UCSD-AML1 (cell line): ENCODE measurements around the gene RPH3AL.

Source experiments
- DNase-seq: peaks from one replicate; lab custom pipeline; 2025; ENCODE audit not compliant: unreplicated experiment; lab: John Stamatoyannopoulos, UW

Gene RPH3AL

DNA sequence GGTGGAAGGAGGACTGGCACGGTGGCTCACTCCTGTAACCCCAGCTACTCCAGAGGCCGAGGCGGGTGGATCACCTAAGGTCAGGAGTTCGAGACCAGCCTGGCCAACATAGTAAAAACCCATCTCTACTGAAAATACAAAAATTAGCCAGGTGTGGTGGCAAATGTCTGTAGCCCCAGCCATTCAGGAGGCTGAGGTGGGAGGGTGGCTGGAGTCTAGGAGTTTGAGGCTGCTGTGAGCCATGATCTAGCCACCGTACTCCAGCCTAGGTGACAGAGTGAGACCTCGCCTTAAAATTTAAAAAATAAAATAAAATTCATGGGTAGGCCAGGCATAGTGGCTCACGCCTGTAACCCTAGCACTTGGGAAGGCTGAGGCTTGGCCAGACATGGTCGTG, 1.2 kb upstream of the RPH3AL start:
- DNase-seq: no peak

DNA sequence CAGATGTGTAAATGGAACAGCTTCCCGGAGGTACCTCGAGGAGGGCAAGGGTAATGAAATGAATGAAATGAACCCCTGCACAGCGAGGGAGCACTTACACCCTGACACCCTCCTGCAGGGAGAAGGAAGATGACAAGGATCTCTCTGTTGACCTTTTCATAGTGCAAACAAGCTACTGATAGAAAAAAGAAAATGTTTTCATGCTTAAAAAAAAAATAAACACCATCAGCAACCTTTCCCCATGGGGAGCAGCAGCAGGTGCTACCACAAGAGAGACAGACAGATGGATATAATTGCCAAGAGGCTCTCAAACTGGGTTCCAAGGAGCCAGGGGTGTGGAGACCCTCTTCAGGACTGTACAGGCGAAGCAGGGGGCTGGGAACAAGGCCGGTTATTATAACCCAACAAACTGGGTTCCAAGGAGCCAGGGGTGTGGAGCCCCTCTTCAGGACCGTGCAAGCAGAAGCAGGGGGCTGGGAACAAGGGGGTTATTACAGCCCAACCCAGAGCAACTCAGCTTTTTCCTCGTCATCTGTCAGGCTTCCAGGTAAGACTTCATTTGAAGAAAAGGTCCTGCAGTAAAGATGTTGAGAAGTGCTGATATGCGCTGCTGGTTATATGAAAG, 718 bp upstream of the RPH3AL start:
- no peak for DNase-seq

DNA sequence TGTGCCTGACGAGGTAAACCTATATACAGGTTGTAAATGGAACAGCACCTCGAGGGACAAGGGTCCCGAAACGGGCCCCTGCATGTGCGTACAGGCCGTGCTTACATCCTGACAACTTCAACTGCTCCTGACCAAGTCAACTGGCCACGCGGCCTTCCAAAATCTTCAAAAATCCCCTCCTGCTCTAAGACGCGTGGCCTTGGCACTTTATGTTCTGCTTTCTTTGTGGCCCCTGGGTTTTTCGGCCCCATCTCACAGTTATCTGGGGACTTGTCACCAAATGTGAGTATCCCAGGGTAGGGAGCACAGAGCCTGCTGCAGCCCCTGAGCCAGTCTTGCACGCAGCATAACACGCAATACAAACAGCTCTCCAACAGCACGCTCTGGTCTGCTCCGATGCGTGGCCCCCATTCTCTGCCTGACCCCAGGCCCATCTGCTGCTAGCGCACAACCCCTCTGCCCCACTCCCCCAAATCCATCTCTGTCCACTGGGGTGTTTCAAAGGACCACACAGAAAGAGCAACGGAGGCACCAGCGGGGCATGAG, 659 bp downstream of the RPH3AL start:
- DNase-seq: no peak

DNA sequence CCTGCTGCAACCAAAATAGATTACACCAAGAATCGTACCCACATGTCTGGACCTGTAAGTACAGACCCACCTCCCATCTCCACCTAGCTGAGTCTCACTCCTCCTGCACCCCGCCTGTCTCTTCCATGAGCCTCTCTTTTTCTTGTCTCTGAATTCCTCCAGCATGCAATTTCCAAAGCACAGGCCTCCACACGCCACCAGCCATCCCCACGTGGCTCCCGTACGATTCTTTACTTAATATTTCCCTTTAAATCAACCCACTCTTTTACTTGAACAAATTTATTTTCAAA, 1.2 kb downstream of the RPH3AL start:
- no peak for DNase-seq

DNA sequence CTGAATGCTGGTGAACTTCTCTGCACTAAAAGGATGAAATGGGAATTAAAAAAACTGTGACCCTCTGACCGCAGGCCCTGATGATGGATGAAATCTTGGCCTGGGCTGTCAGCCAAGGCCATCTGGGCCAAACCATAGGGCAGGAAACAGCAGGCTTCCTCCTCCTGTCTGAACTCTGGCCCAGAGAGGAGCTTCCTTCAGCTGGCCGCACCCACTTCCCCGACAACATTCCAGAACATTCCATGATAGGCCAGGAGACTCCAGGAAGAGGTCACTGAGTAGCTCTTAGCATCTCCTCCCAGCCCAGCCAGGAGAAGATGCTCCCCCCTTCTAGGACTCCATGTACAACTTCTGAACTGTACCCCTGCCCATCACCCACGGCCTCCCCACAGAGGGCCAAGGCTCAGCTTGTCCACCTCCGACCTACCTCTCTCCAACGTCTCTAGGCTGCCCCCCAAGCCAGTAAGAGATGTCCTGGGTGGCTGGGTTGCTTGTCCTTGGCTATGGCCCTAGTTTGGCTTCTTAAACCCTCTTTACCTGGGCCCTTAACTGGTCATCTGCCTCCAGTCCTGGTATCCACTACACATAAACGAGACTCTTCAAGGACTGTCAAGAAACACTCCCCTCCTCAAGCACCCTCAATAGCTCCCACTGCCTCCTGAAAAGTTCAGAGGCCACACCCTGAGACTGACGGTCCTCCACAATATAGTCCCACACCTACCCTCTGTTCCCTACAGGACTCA, 1.7 kb downstream of the RPH3AL start:
- DNase-seq: peak; percentile 88

DNA sequence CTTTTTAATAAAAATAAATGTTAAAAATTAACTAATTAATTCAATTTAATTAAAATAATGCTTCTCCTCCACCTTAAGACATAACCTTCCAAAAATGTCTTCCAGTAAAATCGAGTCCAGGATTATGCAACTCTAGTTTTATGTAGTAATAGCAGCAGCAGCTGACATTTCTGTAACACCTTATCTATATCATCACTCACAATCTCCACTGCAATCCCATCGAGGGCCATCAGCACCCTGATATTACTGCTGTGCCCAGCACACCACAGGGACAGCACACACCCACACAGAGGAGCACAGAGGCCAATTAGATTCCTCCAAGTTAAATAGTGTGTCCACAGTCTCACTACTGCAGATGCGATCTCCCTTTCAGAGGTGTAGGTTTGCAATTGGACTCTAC, 2.9 kb downstream of the RPH3AL start:
- DNase-seq: no peak

DNA sequence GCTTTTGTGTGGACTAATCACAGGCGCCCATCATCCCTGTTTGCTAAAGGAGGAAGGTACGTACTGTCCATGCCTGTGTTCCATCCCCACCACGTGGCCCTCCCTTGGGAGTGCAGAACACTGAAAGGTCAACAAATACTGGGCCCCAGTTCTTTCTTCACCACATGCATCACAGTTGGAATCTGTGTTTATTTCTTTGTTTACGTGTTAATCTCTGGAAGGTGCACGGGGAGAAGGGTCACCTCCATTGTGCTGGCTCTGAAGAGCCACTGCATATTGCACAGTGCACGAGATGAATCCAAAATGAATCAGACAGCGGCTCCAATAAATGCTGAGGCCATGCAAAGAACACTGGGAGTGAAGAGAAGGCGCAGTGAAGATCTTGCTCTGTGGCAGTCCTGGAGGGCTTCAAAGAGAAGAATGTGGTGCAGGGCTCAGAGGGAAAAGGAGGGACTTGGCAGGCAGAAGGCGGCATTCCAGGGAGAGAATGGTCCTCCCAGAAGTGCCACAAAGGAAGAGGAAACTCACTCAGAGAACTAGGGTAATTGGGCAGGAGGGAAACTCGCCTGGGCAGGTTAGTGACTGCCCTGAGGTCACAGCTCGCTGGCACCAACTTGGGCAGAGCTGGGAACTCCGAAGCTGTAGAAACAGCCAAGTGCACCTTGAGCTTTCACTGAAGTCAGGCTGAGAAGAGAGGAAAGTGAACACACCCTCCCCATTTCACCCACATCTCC, 3.7 kb downstream of the RPH3AL start:
- DNase-seq: no peak

DNA sequence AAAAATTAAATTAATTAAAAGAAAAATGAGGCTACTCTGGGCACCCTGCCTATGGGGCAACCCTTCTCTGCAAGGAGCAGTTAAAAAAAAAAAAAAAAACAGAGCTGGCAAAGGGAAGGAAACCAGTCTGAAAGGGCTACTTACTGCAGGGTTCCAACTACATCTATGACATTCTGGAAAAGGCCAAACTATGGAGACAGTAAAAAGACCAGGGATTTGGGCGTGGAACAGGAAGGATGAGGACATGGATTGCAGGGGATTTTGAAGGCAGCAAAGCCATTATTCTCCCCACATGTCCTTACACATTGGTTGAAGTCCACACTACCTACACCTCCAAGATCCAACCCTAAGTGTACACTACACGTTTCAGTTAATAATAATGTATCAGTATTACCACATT, 4.6 kb downstream of the RPH3AL start:
- no peak for DNase-seq

DNA sequence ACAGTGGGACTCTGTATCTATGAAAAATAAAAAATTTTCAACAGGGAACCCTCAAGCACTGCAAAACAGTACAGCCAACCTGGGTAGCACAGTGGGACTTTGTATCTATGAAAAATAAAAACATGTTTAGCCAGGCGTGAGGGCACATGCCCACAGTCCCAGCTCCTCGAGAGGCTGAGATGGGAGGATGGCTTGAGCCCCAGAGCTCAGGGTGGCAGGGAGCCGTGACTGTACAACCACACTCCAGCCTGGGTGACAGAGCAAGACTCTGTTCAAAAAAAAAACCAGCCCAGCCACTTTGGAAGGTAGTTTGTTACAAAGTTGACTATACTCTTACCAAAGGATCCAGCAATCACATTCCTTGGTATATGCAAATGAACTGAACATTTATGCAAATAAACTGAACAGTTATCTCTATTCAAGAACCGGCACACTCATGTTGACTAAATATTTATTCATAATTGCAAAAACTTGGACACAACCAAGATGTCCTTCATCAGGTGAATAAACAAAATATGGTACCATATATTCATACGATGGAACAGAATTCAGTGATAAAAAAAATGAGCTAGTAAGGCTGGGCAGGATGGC, 5.2 kb downstream of the RPH3AL start:
- no peak for DNase-seq

DNA sequence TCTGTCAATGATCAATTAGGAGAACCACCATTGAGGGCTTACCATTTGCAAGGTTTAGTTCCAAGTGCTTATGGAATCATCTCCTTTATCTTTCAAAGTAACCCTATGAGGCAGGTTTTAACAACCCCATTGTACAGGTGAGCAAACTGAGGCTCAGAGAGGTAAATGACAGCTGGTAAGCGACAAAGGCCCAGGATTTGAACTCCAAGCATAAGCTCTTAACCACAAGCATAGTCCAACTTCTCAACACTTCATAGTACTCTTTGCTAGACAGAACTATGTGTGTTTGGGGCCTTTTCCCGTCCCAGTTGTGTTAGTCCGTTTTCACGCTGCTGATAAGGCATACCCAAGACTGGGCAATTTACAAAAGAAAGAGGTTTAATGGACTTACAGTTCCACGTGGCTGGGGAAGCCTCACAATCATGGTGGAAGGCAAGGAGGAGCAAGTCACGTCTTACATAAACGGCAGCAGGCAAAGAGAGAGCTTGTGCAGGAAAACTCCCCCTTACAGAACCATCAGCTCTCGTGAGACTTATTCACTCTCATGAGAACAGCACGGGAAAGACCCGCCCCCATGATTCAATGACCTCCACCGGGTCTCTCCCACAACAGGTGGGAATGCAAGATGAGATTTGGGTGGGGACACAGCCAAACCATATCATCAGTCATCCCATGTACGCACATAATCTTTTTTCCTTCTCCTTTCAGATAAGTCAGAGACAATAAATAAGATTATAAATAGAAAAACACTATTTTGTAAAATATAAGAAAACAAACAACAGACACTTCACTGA, 6.4 kb downstream of the RPH3AL start:
- no peak for DNase-seq

DNA sequence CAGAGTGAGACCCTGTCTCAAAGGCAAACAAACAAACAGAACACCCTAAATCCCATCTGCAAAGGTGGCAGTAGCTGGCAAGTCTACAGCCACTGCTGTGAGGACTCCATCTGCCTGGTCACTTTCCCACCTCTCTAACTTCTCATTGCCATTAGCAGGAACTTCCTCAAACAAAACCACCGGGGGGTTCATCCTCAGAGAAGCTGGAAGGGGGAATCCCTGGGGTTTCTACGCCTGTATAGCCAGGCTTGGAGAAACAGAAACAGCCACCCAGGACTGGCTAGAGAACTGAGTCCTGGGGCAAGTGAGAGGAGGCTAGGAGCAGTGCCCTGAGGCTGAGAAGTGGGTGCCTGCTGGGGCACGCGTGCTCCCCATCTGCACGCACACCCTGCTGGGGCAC, 7.3 kb downstream of the RPH3AL start:
- DNase-seq: no peak

DNA sequence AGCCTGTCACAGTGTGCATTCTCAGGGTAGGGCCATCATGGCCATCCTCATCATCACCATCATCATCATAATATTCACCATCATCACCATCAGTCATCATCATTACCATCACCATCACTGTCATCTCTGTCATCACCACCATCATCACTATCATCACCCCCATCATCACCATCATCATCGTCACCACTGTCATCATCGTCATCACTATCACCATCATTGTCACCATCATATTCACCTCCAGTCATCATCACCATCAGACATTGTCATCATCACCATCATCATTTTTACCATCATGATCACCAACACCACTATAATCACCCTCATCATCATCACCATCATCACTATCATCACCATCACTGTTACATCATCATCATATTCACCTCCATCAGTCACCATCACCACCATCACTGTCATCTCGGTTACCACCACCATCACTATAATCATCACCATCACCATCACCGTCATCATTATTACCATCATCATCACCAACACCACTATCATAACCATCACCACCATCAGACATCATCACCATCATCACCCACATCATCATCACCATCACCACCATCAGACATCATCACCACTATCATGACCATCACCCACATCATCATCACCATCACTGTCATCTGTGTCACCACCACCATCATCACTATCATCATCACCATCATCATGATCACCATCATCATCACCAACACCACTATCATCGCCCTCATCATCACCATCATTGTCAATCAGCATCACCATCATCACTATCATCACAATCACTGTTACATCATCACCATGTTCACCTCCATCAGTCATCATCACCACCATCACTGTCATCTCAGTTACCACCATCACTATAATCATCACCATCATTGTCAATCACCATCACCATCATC, 8.5 kb downstream of the RPH3AL start:
- no peak for DNase-seq

DNA sequence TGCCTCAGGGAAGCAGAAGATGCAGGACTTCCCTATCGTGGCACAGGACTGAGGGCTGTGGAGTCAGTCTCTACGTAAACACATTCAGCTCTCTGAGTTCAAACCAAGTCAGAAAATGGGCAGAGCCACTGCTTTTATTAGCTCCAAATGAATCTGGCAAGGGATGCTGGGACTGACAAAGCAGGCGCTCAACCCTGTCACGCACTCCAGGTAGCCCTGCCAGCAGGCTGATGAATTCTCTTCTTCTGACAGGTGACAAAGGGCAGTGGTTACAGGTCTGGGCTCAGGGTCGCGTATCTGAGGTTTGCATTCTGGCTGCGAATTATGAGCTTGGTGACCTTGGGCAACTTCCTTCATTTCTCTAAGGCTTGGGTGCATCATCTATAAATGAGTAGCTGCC, 9.4 kb downstream of the RPH3AL start:
- DNase-seq: no peak

DNA sequence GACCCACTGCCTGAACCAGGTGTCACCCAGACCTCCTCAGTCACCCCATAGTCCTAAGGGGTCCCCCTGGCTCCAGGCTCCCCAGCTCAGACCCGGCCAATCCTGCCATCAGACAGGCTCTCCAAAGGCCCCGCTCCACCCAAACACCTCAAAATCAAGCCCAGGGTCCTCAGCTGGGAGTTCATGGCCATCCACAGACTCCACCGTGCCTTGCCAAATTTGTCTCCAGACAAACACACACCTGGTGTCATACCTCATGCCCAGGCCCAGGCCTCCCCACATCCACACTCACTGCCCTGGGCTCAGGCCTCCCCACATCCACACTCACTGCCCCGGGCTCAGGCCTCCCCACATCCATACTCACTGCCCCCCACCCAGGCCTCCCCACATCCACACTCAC, 12.5 kb downstream of the RPH3AL start:
- DNase-seq: no peak

DNA sequence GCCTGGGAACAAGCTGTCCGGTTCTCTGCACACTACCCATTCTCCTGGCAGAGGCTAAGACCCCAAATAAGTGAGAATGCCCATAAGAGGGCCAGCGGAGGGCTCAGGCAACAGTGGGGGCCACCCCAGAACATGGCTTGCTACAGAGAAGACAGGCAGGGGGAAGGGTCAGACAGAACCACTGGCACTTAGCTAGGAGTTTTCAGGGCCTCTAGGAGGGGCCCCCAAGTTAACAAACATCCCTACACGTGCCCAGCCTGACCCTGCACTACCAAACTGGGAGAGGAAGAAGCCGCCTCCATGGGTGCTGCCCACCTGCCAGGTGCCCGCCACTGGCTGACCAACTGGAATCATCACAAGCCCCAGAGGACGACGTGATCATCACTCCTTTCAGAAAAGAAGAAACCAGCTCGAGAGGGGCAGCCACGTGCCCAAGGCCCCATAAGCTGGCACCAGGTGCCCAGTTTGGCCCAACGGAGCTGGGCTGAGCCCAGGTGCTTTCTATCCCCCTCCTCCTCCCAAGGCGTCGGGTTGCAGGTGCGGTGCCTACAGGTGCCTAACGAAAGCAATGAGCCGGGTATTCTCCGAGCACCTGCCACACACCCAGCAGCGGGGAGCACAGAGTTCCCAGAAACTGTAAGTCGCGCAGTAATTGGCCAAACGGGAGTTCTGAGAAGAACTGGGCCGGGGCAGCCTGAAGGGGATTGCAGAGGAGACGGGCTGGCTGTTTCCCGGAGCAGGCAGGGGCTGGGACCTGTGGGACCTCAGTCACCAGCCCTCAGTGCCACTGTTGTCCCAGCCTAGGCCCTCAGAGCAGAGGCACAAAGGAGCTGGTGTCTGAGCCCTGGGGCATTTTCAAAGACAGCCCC, 13.2 kb downstream of the RPH3AL start:
- DNase-seq: no peak

DNA sequence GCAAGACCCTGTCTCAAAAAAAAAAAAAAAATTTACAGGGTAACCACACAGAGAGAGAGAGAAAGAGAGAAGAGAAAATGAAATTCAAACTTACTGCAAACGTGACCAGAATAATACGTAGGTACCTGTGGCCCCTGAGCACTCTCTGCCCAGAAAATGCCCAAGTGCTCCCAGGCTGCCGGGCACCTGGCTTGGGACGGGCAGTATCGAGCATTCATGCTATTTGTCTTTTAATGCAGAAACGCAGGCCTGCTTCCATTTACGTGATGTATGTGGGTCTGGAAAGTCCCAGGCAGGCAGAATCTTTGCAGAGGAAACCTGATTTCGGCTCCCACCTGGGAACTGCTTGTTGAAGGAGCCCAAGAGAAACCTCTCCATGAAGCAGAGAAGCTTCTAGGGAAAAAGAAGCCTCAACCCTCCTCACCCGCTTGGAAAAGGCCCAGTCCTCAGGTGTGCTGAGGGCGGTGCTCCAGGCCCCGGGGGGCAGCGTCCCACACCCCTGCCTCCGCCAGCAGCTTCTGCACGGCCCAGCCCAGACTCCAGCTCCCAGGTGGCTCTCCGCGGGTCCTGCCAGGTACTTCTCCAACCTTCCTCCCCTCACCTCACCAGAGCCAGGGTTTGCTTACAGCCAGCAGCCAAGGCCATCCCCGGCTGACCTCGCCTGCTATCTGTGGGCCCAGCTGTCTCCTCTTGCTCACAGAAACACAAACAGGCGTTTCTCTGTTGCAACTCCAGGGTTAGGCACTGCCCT, 14.0 kb downstream of the RPH3AL start:
- DNase-seq: no peak

DNA sequence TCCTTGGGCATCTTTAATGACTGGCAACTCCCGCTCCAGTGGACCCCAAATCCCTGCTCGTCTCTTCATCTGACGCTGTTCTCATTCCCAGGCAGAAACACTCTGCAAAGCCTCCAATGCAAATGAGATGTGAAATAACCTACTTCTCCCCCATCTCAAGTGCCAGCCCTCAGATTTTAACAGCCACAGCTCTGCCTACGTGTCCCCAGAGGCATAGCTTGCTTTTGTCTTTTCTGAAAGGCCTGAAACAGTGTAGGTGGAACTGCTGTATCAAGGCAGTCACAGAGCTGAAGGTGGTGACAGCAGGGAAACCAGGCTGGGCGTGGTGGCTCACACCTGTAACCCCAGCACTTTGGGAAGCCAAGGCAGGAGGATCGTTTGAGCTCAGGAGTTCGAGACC, 14.7 kb downstream of the RPH3AL start:
- DNase-seq: no peak

DNA sequence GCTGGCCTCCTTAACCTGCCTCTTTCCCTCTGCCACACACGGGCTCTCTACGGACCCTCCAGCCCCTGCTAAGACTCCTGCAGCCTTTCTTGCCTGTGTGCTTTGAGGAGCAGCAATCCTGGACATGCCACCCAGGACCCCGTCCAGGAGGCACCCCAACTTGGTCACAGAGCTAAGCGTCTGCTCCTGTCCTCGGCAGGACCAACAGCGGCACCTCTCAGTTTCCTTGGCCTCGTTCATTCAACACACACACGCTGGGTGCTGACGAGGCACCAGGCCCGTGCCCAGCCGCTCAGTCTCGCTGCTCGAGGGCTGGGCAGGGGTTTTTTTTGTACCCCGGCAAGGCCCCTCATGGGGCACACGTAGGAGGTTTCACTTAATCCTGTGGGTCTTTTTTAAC, 15.2 kb downstream of the RPH3AL start:
- no peak for DNase-seq
